Prostate gland (tissue), 2 donors: ENCODE results near the gene FOXP1. TPM values are rescaled to one million over a fixed set of nuclear protein-coding genes. Genes with fewer than 3 reads are reported as not detected.

Source experiments
- DNase-seq: peaks from one replicate; pipeline ENCODE4 v3.0.0-alpha.2; 2019; ENCODE audit warnings: low spot score
- H3K27ac ChIP-seq, 2 donors: fragments of 200-600 bp; sonication (generic); 2 replicates each; pipeline ENCODE4 v1.5.1; 2017 to 2019
- H3K27me3 ChIP-seq: fragments of 200-600 bp; sonication (generic); replicated peaks from 2 replicates; pipeline ENCODE4 v1.5.1; 2019; ENCODE audit not compliant: insufficient read depth
- H3K36me3 ChIP-seq, 2 donors: fragments of 200-600 bp; sonication (generic); 1 replicate in 1 of 2; 2 replicates in 1 of 2; pipeline versions ENCODE4 v1.5.1 to v1.8.1; 2017 to 2019
- H3K4me1 ChIP-seq: fragments of 200-600 bp; sonication (generic); replicated peaks from 2 replicates; pipeline ENCODE4 v1.5.1; 2019
- H3K4me3 ChIP-seq, 2 donors: fragments of 200-600 bp; sonication (generic); 2 replicates each; pipeline ENCODE4 v1.5.1; 2017 to 2019
- H3K9me3 ChIP-seq: fragments of 200-600 bp; sonication (generic); 2 replicates; pipeline ENCODE4 v1.5.1; 2017
- CTCF ChIP-seq, 4 experiments: fragments of 200-600 bp in 2 of 4; fragments of 450-650 bp in 2 of 4; sonication (generic) in 2 of 4; IDR thresholded peaks; 1 replicate in 3 of 4; 2 replicates in 1 of 4; pipeline ENCODE4 v1.5.1; 2016 to 2019; ENCODE audit warnings: antibody characterized with exemption in 4 of 4, mild to moderate bottlenecking in 2 of 4, moderate library complexity in 2 of 4
- POLR2A ChIP-seq: fragments of 450-650 bp; IDR thresholded peaks from one replicate; pipeline ENCODE4 v1.6.1; 2016; ENCODE audit warnings: antibody characterized with exemption, mild to moderate bottlenecking
- POLR2AphosphoS5 ChIP-seq: sonication (generic); formaldehyde crosslinking; IDR thresholded peaks from one replicate; pipeline ENCODE4 v1.6.1; 2017; ENCODE audit warnings: antibody characterized with exemption
- WGBS: methylation state at CpG from one replicate; pipeline ENCODE4 v1.1.5; 2018; 5-methylcytosine and 5-hydroxymethylcytosine counted together
- intact Hi-C: fragments of 100-400 bp; cut with DNase I; formaldehyde crosslinking; loops from one replicate; pipeline ENCODE4 v1.14.2; 2022
- total RNA-seq, 2 donors: library from RNA; depleted of rRNA; stranded (reverse); fragments of >200 nt; gene quantifications; one replicate each; pipeline ENCODE4 v1.1.0, GENCODE V29; 2016

Gene FOXP1
- total RNA-seq, 2 donors from 2014 or later, result 133 to 156 TPM

GRCh38 chr3:71145954-71146353, 437.6 kb downstream of the FOXP1 start:
- WGBS, result 92% methylated on average over 4 of the region's 4 CpGs

GRCh38 chr3:71144525-71145253, 438.8 kb downstream of the FOXP1 start:
- no peaks in the 10 kb centered on the region for H3K36me3 ChIP-seq
- WGBS, result 80% methylated on average over 9 of the region's 9 CpGs
- TF ChIP-seq POLR2A, result no peak
- no peak for TF ChIP-seq CTCF (IDR thresholded peaks at IDR 0.05)
- no peak for TF ChIP-seq POLR2AphosphoS5
- H3K27ac ChIP-seq, result no peak overlapping the region
- no peaks in the 10 kb centered on the region for H3K27me3 ChIP-seq
- intact Hi-C loops, result no loop called here
- H3K4me1 ChIP-seq, result no peaks in the 10 kb centered on the region
- H3K9me3 ChIP-seq, result no peaks in the 10 kb centered on the region
- no peak overlapping the region for H3K4me3 ChIP-seq
- no peak for DNase-seq

More at GRCh38 chr3:71145954-71146353, 437.6 kb downstream of the FOXP1 start:
- no peaks in the 10 kb centered on the region for H3K9me3 ChIP-seq
- H3K27me3 ChIP-seq, result no peaks in the 10 kb centered on the region
- TF ChIP-seq CTCF (IDR thresholded peaks at IDR 0.05), result no peak
- TF ChIP-seq POLR2AphosphoS5, result no peak
- no peak for TF ChIP-seq POLR2A
- no peak overlapping the region for H3K4me3 ChIP-seq
- H3K27ac ChIP-seq, result no peak overlapping the region
- H3K36me3 ChIP-seq, result no peaks in the 10 kb centered on the region
- no peak for DNase-seq
- intact Hi-C loops, result no loop called here
- no peaks in the 10 kb centered on the region for H3K4me1 ChIP-seq

- Histone ChIP-seq H3K27ac (no peak overlapping the region), H3K4me3 (no peak overlapping the region), H3K9me3 (no peaks in the 10 kb centered on the region), H3K4me1 (no peaks in the 10 kb centered on the region), H3K36me3 (no peaks in the 10 kb centered on the region), H3K27me3 (no peaks in the 10 kb centered on the region)
- intact Hi-C loops, result no loop called here
- 95% methylated on average over 4 of the region's 4 CpGs for WGBS
- no peak for DNase-seq
- TF ChIP-seq POLR2AphosphoS5, result no peak
- TF ChIP-seq CTCF (IDR thresholded peaks at IDR 0.05), result no peak
- no peak for TF ChIP-seq POLR2A
These were observed 440.0 kb downstream of the FOXP1 start for GRCh38 chr3:71143493-71143892.

GRCh38 chr3:71142441-71143161, 440.9 kb downstream of the FOXP1 start:
- H3K4me3 ChIP-seq, result no peak overlapping the region
- no peaks in the 10 kb centered on the region for H3K27me3 ChIP-seq
- DNase-seq, result no peak
- no peak for TF ChIP-seq POLR2A
- no peak for TF ChIP-seq CTCF (IDR thresholded peaks at IDR 0.05)
- TF ChIP-seq POLR2AphosphoS5, result no peak
- no peaks in the 10 kb centered on the region for H3K36me3 ChIP-seq
- no peaks in the 10 kb centered on the region for H3K9me3 ChIP-seq
- intact Hi-C loops, result no loop called here
- H3K4me1 ChIP-seq, result no peaks in the 10 kb centered on the region
- WGBS, result 83% methylated on average over 7 of the region's 7 CpGs
- H3K27ac ChIP-seq, result no peak overlapping the region

- Histone ChIP-seq H3K4me3 (no peak overlapping the region), H3K9me3 (no peaks in the 10 kb centered on the region), H3K36me3 (no peaks in the 10 kb centered on the region), H3K27me3 (no peaks in the 10 kb centered on the region), H3K27ac (peak overlapping the region in 1 of 2 donors; percentile 25), H3K4me1 (peaks cover 5% of the 10 kb centered on the region)
- intact Hi-C loops, result no loop called here
- TF ChIP-seq POLR2A (no peak), CTCF (IDR thresholded peaks at IDR 0.05) (no peak), POLR2AphosphoS5 (no peak)
- no peak for DNase-seq
- 98% methylated on average over 3 of the region's 3 CpGs for WGBS
These were observed 443.1 kb downstream of the FOXP1 start for GRCh38 chr3:71140477-71140876.
